MCF 10A (cell line): ENCODE data around the gene MYL3. TPM values are rescaled to one million over a fixed set of nuclear protein-coding genes. Genes with fewer than 3 reads are reported as not detected.
A peak's percentile ranks its signal among the peaks of the same experiment; 100 is the strongest.

Experiments
- BruUV-seq: library from RNA; stranded (reverse); fragments of 400-500 nt; replicated peaks from 2 replicates; lab custom pipeline; 2021; lab: Mats Ljungman, UMichigan
- CTCF ChIA-PET: fragments of 300-600 bp; sonication (Branson Sonifier 250); formaldehyde crosslinking; extraction: SDS; loops from one replicate; lab custom pipeline; 2021; ENCODE audit warnings: antibody characterized with exemption, inconsistent platforms; lab: Yijun Ruan, JAX
- POLR2A ChIA-PET: fragments of 300-600, 350-650 bp; sonication (Branson Sonifier 250); formaldehyde crosslinking; extraction: SDS; loops from one replicate; lab custom pipeline; 2020; ENCODE audit warnings: antibody characterized with exemption, inconsistent platforms; lab: Yijun Ruan, JAX
- DNase-seq: peaks from one replicate; pipeline ENCODE4 v3.0.0-alpha.2; 2018; ENCODE audit not compliant: unreplicated experiment
- H3K27ac Mint-ChIP-seq: one replicate; pipeline ENCODE4 v1.8.0; 2022; ENCODE audit warnings: mild to moderate bottlenecking, low read depth, mixed read lengths; ENCODE audit not compliant: unreplicated experiment
- H3K27me3 Mint-ChIP-seq: one replicate; pipeline ENCODE4 v1.8.0; 2022; ENCODE audit warnings: mixed read lengths; ENCODE audit not compliant: insufficient read depth, unreplicated experiment
- H3K36me3 Mint-ChIP-seq: one replicate; pipeline ENCODE4 v1.8.0; 2022; ENCODE audit warnings: mild to moderate bottlenecking, moderate library complexity, mixed read lengths; ENCODE audit not compliant: insufficient read depth, unreplicated experiment
- H3K4me1 Mint-ChIP-seq: one replicate; pipeline ENCODE4 v1.8.0; 2022; ENCODE audit warnings: mixed read lengths; ENCODE audit not compliant: insufficient read depth, unreplicated experiment
- H3K4me3 Mint-ChIP-seq: one replicate; pipeline ENCODE4 v1.8.0; 2022; ENCODE audit warnings: mild to moderate bottlenecking, moderate library complexity, mixed read lengths; ENCODE audit not compliant: unreplicated experiment
- H3K9me3 Mint-ChIP-seq: one replicate; pipeline ENCODE4 v1.8.0; 2022; ENCODE audit warnings: mixed read lengths; ENCODE audit not compliant: unreplicated experiment
- CTCF ChIP-seq: fragments of 200-600 bp; IDR thresholded peaks from one replicate; pipeline ENCODE4 v1.8.0; 2022; ENCODE audit warnings: antibody characterized with exemption, mild to moderate bottlenecking; ENCODE audit not compliant: unreplicated experiment
- intact Hi-C: fragments of 100-400 bp; cut with micrococcal nuclease; formaldehyde crosslinking; loops from 2 replicates; pipeline ENCODE4 v1.14.1; 2022
- total RNA-seq: library from RNA; stranded (reverse); gene quantifications from 2 replicates; pipeline ENCODE4 v1.2.3, GENCODE V29; 2022

The MYL3 gene
- total RNA-seq, 1 experiment from 2014 or later: not detected

- Mint-ChIP-seq H3K4me3 (no peak overlapping the region), H3K36me3 (no peaks in the 10 kb centered on the region), H3K27me3 (no peaks in the 10 kb centered on the region), H3K9me3 (no peaks in the 10 kb centered on the region), H3K4me1 (peaks cover 5% of the 10 kb centered on the region), H3K27ac (no peak overlapping the region)
- BruUV-seq: TSS peak; percentile 18
- no peak for DNase-seq
- intact Hi-C loops: loop anchor here (1.0 kb wide), 1 partner anchor 203 kb away; no protein-coding TSS in a partner anchor
- ChIA-PET POLR2A (no interaction called here), CTCF (interaction anchor here (0.6 to 2.6 kb wide), 3 partner anchors 8 to 417 kb away, joined by 3 to 19 read pairs (median 19); no protein-coding TSS in a partner anchor)
- no peak for TF ChIP-seq CTCF
Observed at GRCh38 chr3:46907960-46908293, 44.7 kb upstream of the MYL3 start.

GRCh38 chr3:46907271-46907670 lies 44.0 kb upstream of the MYL3 start:
- H3K4me1 Mint-ChIP-seq: peaks cover 5% of the 10 kb centered on the region
- CTCF ChIA-PET: no interaction called here
- no peaks in the 10 kb centered on the region for H3K36me3 Mint-ChIP-seq
- POLR2A ChIA-PET: no interaction called here
- no peaks in the 10 kb centered on the region for H3K27me3 Mint-ChIP-seq
- no peak overlapping the region for H3K27ac Mint-ChIP-seq
- H3K9me3 Mint-ChIP-seq: no peaks in the 10 kb centered on the region
- no peak for DNase-seq
- intact Hi-C loops: no loop called here
- BruUV-seq: no TSS peak
- TF ChIP-seq CTCF: no peak
- no peak overlapping the region for H3K4me3 Mint-ChIP-seq

- CTCF ChIA-PET: interaction anchor here (0.7 to 1.2 kb wide), 4 partner anchors 9 to 418 kb away, joined by 3 to 8 read pairs (median 3); no protein-coding TSS in a partner anchor
- DNase-seq: no peak
- intact Hi-C loops: no loop called here
- H3K36me3 Mint-ChIP-seq: no peaks in the 10 kb centered on the region
- no TSS peak for BruUV-seq
- no peaks in the 10 kb centered on the region for H3K9me3 Mint-ChIP-seq
- POLR2A ChIA-PET: no interaction called here
- peaks cover 5% of the 10 kb centered on the region for H3K4me1 Mint-ChIP-seq
- no peak overlapping the region for H3K4me3 Mint-ChIP-seq
- no peaks in the 10 kb centered on the region for H3K27me3 Mint-ChIP-seq
- no peak for TF ChIP-seq CTCF
- no peak overlapping the region for H3K27ac Mint-ChIP-seq
Observed at GRCh38 chr3:46906471-46907058, 43.3 kb upstream of the MYL3 start.

- TF ChIP-seq CTCF: no peak
- DNase-seq: no peak
- Mint-ChIP-seq H3K36me3 (no peaks in the 10 kb centered on the region), H3K4me1 (peaks cover 5% of the 10 kb centered on the region), H3K27ac (no peak overlapping the region), H3K27me3 (no peaks in the 10 kb centered on the region), H3K4me3 (no peak overlapping the region), H3K9me3 (no peaks in the 10 kb centered on the region)
- intact Hi-C loops: no loop called here
- POLR2A ChIA-PET: no interaction called here
- BruUV-seq: no TSS peak
- CTCF ChIA-PET: interaction anchor here (0.7 to 1.2 kb wide), 4 partner anchors 9 to 417 kb away, joined by 3 to 8 read pairs (median 3); no protein-coding TSS in a partner anchor
Observed at GRCh38 chr3:46905661-46906451, 42.6 kb upstream of the MYL3 start.
